Neural crest cell (in vitro differentiated cells): ENCODE results near the gene PADI1. TPM values are rescaled to one million over a fixed set of nuclear protein-coding genes. Genes with fewer than 3 reads are reported as not detected.
A peak's percentile ranks its signal among the peaks of the same experiment; 100 is the strongest.

Experiments used
- DNase-seq: peaks from one replicate; pipeline ENCODE4 v3.0.0; 2021; ENCODE audit warnings: low read depth, mixed read lengths, low spot score
- H3K27ac Mint-ChIP-seq: one replicate; pipeline ENCODE4 v1.8.0; 2021; ENCODE audit warnings: mild to moderate bottlenecking, mixed read lengths; ENCODE audit not compliant: unreplicated experiment
- H3K27me3 Mint-ChIP-seq: 2 replicates; pipeline ENCODE4 v1.8.0; 2021; ENCODE audit warnings: low read depth, mild to moderate bottlenecking, mixed read lengths
- H3K36me3 Mint-ChIP-seq: 2 replicates; pipeline ENCODE4 v1.8.0; 2021; ENCODE audit warnings: low read depth, mild to moderate bottlenecking, mixed read lengths
- H3K4me1 Mint-ChIP-seq: 2 replicates; pipeline ENCODE4 v1.8.0; 2021; ENCODE audit warnings: mixed read lengths
- H3K4me3 Mint-ChIP-seq: one replicate; pipeline ENCODE4 v1.8.0; 2021; ENCODE audit warnings: mild to moderate bottlenecking, mixed read lengths
- H3K9me3 Mint-ChIP-seq: 2 replicates; pipeline ENCODE4 v1.8.0; 2021; ENCODE audit warnings: mixed read lengths
- total RNA-seq: library from RNA; stranded (reverse); gene quantifications from 2 replicates; pipeline ENCODE4 v1.2.1, GENCODE V29; 2021
- TF ChIP-seq, protein P1 (sequence below): fragments of 200-600 bp; sonication (generic); conservative IDR thresholded peaks from 2 replicates; pipeline ENCODE4 v1.5.0; 2021; ENCODE audit warnings: antibody characterized with exemption, mild to moderate bottlenecking

The PADI1 gene
- total RNA-seq, 1 donor from 2014 or later, result not detected

DNA sequence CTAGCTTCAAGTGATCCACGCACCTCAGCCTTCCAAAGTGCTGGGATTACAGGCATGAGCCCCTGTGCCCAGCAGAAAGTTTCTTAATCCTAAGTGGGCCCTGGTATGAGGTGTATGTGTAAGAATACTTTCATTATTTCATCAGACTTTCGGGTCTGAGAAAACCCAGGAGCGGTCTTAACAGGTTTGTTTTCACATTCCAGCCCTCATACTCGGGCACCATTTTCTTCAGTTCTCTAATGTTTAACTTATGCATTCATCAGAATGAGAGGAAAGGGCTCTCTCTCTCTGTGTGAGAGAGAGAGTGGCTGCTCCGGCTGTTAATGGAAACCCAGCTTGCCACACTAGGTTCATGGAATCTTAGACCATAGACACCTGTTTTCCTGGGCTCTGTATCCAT is 4.2 kb upstream of the PADI1 start:
- H3K27me3 Mint-ChIP-seq, result peaks cover 25% of the 10 kb centered on the region
- H3K4me3 Mint-ChIP-seq, result no peak overlapping the region
- peaks cover 5% of the 10 kb centered on the region for H3K4me1 Mint-ChIP-seq
- H3K27ac Mint-ChIP-seq, result no peak overlapping the region
- no peak for DNase-seq
- TF ChIP-seq, protein P1, sequence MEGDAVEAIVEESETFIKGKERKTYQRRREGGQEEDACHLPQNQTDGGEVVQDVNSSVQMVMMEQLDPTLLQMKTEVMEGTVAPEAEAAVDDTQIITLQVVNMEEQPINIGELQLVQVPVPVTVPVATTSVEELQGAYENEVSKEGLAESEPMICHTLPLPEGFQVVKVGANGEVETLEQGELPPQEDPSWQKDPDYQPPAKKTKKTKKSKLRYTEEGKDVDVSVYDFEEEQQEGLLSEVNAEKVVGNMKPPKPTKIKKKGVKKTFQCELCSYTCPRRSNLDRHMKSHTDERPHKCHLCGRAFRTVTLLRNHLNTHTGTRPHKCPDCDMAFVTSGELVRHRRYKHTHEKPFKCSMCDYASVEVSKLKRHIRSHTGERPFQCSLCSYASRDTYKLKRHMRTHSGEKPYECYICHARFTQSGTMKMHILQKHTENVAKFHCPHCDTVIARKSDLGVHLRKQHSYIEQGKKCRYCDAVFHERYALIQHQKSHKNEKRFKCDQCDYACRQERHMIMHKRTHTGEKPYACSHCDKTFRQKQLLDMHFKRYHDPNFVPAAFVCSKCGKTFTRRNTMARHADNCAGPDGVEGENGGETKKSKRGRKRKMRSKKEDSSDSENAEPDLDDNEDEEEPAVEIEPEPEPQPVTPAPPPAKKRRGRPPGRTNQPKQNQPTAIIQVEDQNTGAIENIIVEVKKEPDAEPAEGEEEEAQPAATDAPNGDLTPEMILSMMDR, result no peak
- no peaks in the 10 kb centered on the region for H3K9me3 Mint-ChIP-seq
- no peaks in the 10 kb centered on the region for H3K36me3 Mint-ChIP-seq

DNA sequence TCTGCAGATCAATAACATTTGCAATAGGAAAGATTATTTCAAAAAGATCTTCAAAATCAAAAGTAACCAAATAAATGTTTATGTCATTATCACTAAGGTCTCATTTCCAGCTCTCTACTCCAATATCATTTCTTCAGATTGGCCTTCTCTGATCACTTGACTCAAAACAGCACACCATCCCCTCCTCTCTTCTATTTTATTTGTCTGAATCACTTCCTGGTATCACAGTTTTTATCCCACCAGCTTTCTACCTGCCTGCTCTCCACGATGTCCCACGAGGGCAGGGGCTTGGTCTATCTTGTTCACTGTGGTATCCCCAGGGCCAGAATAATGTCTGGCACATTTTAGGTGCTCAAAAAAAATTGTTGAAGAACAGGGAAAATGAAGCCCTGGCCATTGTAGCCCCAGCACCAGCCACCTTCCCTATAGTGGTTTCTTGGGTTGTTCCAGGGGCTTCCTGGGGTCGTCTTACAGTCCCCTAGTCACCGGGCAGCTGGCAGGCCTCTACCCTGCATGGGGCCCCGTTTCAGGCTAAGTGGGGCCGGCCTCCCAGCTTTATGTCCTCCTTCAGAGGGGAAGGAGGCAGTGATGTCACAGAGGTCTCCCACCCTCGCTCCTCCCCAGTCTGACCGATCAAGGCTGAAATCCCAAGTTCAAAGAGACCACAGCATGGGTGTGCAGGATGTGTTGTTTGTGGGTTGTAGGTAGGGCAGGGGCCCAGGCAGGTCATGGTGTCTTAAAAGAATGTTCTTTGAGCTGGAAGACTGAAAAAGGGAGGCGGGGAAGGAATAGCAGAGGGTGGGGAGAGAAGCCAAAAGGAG is 3.5 kb upstream of the PADI1 start:
- DNase-seq, result no peak
- no peak overlapping the region for H3K27ac Mint-ChIP-seq
- peaks cover 25% of the 10 kb centered on the region for H3K27me3 Mint-ChIP-seq
- H3K36me3 Mint-ChIP-seq, result no peaks in the 10 kb centered on the region
- no peaks in the 10 kb centered on the region for H3K9me3 Mint-ChIP-seq
- H3K4me1 Mint-ChIP-seq, result peaks cover 5% of the 10 kb centered on the region
- H3K4me3 Mint-ChIP-seq, result no peak overlapping the region
- TF ChIP-seq, protein P1, result no peak

- no peak overlapping the region for H3K27ac Mint-ChIP-seq
Observed at GRCh38 chr1:17205652-17206051, 724 bp downstream of the PADI1 start.

GRCh38 chr1:17206196-17206595 is 1.3 kb downstream of the PADI1 start:
- Mint-ChIP-seq H3K9me3 (no peaks in the 10 kb centered on the region), H3K4me3 (no peak overlapping the region), H3K27ac (no peak overlapping the region), H3K36me3 (no peaks in the 10 kb centered on the region), H3K4me1 (peaks cover 14% of the 10 kb centered on the region), H3K27me3 (peaks cover 21% of the 10 kb centered on the region)
- TF ChIP-seq, protein P1, result no peak
- no peak for DNase-seq

More at GRCh38 chr1:17205652-17206051, 724 bp downstream of the PADI1 start:
- Mint-ChIP-seq H3K27me3 (peaks cover 25% of the 10 kb centered on the region), H3K36me3 (no peaks in the 10 kb centered on the region), H3K4me3 (no peak overlapping the region), H3K9me3 (no peaks in the 10 kb centered on the region), H3K4me1 (peaks cover 14% of the 10 kb centered on the region)
- DNase-seq, result no peak
- TF ChIP-seq, protein P1, result no peak

- TF ChIP-seq, protein P1, result no peak
- H3K4me3 Mint-ChIP-seq, result no peak overlapping the region
- peaks cover 10% of the 10 kb centered on the region for H3K4me1 Mint-ChIP-seq
- no peaks in the 10 kb centered on the region for H3K9me3 Mint-ChIP-seq
- DNase-seq, result no peak
- H3K27me3 Mint-ChIP-seq, result peaks cover 19% of the 10 kb centered on the region
- H3K36me3 Mint-ChIP-seq, result no peaks in the 10 kb centered on the region
- peak overlapping the region; percentile 43 for H3K27ac Mint-ChIP-seq
Observed at GRCh38 chr1:17207046-17207445, 2.1 kb downstream of the PADI1 start.
